ENCODE measurements around the gene H2BK1.

DNA sequence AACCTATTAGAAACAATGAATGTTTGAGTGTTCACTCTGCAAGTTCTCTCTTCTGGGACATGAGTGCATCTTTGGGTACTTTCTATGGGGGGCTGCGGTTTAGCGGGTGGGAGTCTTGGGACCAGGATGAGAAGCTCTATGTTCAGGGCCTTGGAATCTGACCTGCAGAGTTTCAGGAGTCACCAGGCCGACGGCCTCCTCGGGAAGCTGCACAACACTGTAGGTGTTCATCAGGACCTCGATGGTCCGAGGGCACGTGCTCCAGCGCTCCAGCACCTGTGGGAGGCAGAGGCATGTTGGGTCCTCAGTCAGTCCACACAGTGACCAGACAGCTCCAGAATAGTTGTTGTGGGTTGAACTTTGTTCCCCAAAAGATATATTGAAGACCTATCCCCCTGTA, 33.9 kb downstream of the H2BK1 start:
- TF ChIP-seq, protein P1, sequence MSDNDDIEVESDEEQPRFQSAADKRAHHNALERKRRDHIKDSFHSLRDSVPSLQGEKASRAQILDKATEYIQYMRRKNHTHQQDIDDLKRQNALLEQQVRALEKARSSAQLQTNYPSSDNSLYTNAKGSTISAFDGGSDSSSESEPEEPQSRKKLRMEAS (IDR thresholded peaks at IDR 0.05): no peak
- TF ChIP-seq, protein P2, sequence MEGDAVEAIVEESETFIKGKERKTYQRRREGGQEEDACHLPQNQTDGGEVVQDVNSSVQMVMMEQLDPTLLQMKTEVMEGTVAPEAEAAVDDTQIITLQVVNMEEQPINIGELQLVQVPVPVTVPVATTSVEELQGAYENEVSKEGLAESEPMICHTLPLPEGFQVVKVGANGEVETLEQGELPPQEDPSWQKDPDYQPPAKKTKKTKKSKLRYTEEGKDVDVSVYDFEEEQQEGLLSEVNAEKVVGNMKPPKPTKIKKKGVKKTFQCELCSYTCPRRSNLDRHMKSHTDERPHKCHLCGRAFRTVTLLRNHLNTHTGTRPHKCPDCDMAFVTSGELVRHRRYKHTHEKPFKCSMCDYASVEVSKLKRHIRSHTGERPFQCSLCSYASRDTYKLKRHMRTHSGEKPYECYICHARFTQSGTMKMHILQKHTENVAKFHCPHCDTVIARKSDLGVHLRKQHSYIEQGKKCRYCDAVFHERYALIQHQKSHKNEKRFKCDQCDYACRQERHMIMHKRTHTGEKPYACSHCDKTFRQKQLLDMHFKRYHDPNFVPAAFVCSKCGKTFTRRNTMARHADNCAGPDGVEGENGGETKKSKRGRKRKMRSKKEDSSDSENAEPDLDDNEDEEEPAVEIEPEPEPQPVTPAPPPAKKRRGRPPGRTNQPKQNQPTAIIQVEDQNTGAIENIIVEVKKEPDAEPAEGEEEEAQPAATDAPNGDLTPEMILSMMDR (IDR thresholded peaks at IDR 0.05 in 2 of 3, conservative IDR thresholded peaks at IDR 0.05 in 1 of 3; ENCODE audit: borderline replicate concordance in 1 of 3, insufficient read depth in 1 of 3, low read depth in 2 of 3, low read length in 2 of 3): no peak
- TF ChIP-seq POLR2A (IDR thresholded peaks at IDR 0.05; ENCODE audit: borderline replicate concordance, extremely low read depth, insufficient read depth, insufficient read length) (no peak), EZH2phosphoT487 (IDR thresholded peaks at IDR 0.05; ENCODE audit: borderline replicate concordance) (no peak), YY1 (IDR thresholded peaks at IDR 0.05; ENCODE audit: extremely low read depth, insufficient replicate concordance, low read depth, low read length) (no peak), SIN3A (IDR thresholded peaks at IDR 0.05; ENCODE audit: low read depth) (no peak), EZH2 (IDR thresholded peaks at IDR 0.05) (no peak), JUND (IDR thresholded peaks at IDR 0.05) (no peak), POLR2AphosphoS5 (IDR thresholded peaks at IDR 0.05; ENCODE audit: low read depth, low read length) (no peak), TCF7L2 (IDR thresholded peaks at IDR 0.05; ENCODE audit: borderline replicate concordance, extremely low read depth, insufficient read depth, insufficient read length) (no peak), RAD21 (IDR thresholded peaks at IDR 0.05; ENCODE audit: low read depth) (no peak), ELF1 (IDR thresholded peaks at IDR 0.05; ENCODE audit: borderline replicate concordance, low read depth) (no peak), ZNF274 (IDR thresholded peaks at IDR 0.05; ENCODE audit: low read depth, low read length) (no peak)

Measured in HCT116 (cell line).